DMS 273 (cell line): ENCODE results near the gene EQTN.
A peak's percentile ranks its signal among the peaks of the same experiment; 100 is the strongest.

Experiments
- DNase-seq: peaks from one replicate; lab custom pipeline; 2025; ENCODE audit not compliant: unreplicated experiment; lab: John Stamatoyannopoulos, UW

The EQTN gene

GRCh38 chr9:27297050-27297449, at the start of gene EQTN:
TSS of gene EQTN (minus strand) at chr9:27297150. CDS start at chr9:27297055, 95 bp downstream.
- no peak for DNase-seq

- no peak for DNase-seq
These were observed 47.8 kb upstream of the EQTN start for GRCh38 chr9:27344776-27345175.

- DNase-seq = no peak
These were observed 44.8 kb upstream of the EQTN start for GRCh38 chr9:27341545-27342294.

- no peak for DNase-seq
These were observed 44.1 kb upstream of the EQTN start for GRCh38 chr9:27340961-27341511.

- no peak for DNase-seq
These were observed 43.3 kb upstream of the EQTN start for GRCh38 chr9:27340285-27340674.

GRCh38 chr9:27339661-27340284, 42.8 kb upstream of the EQTN start:
- no peak for DNase-seq

- no peak for DNase-seq
These were observed 41.6 kb upstream of the EQTN start for GRCh38 chr9:27338527-27338903.

GRCh38 chr9:27337833-27338526, 41.0 kb upstream of the EQTN start:
- no peak for DNase-seq

GRCh38 chr9:27337236-27337635, 40.3 kb upstream of the EQTN start:
- DNase-seq = no peak

GRCh38 chr9:27336829-27337228, 39.9 kb upstream of the EQTN start:
- no peak for DNase-seq

- DNase-seq = no peak
These were observed 39.2 kb upstream of the EQTN start for GRCh38 chr9:27336126-27336525.

- no peak for DNase-seq
These were observed 38.1 kb upstream of the EQTN start for GRCh38 chr9:27335075-27335474.

- peak; percentile 82 for DNase-seq
These were observed 36.5 kb upstream of the EQTN start for GRCh38 chr9:27333241-27334052.

- no peak for DNase-seq
These were observed 34.4 kb upstream of the EQTN start for GRCh38 chr9:27331393-27331792.

- no peak for DNase-seq
These were observed 32.3 kb upstream of the EQTN start for GRCh38 chr9:27329291-27329690.

- DNase-seq = no peak
These were observed 31.5 kb upstream of the EQTN start for GRCh38 chr9:27328483-27328882.

GRCh38 chr9:27311184-27311583, 14.2 kb upstream of the EQTN start:
- no peak for DNase-seq

- no peak for DNase-seq
These were observed 13.6 kb upstream of the EQTN start for GRCh38 chr9:27310582-27310981.

GRCh38 chr9:27308691-27309390, 11.9 kb upstream of the EQTN start:
- DNase-seq = no peak

GRCh38 chr9:27304521-27304920, 7.6 kb upstream of the EQTN start:
- no peak for DNase-seq
